Mesangial cell (primary cell): ENCODE results near the gene USP31. TPM values are rescaled to one million over a fixed set of nuclear protein-coding genes. Genes with fewer than 3 reads are reported as not detected.

Experiments
- total RNA-seq: library from RNA; depleted of rRNA; stranded (reverse); fragments of >200 nt; gene quantifications from 2 replicates; pipeline ENCODE4 v1.2.3, GENCODE V29; 2015

Gene USP31, protein sequence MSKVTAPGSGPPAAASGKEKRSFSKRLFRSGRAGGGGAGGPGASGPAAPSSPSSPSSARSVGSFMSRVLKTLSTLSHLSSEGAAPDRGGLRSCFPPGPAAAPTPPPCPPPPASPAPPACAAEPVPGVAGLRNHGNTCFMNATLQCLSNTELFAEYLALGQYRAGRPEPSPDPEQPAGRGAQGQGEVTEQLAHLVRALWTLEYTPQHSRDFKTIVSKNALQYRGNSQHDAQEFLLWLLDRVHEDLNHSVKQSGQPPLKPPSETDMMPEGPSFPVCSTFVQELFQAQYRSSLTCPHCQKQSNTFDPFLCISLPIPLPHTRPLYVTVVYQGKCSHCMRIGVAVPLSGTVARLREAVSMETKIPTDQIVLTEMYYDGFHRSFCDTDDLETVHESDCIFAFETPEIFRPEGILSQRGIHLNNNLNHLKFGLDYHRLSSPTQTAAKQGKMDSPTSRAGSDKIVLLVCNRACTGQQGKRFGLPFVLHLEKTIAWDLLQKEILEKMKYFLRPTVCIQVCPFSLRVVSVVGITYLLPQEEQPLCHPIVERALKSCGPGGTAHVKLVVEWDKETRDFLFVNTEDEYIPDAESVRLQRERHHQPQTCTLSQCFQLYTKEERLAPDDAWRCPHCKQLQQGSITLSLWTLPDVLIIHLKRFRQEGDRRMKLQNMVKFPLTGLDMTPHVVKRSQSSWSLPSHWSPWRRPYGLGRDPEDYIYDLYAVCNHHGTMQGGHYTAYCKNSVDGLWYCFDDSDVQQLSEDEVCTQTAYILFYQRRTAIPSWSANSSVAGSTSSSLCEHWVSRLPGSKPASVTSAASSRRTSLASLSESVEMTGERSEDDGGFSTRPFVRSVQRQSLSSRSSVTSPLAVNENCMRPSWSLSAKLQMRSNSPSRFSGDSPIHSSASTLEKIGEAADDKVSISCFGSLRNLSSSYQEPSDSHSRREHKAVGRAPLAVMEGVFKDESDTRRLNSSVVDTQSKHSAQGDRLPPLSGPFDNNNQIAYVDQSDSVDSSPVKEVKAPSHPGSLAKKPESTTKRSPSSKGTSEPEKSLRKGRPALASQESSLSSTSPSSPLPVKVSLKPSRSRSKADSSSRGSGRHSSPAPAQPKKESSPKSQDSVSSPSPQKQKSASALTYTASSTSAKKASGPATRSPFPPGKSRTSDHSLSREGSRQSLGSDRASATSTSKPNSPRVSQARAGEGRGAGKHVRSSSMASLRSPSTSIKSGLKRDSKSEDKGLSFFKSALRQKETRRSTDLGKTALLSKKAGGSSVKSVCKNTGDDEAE (N-terminal part only)
- total RNA-seq = 8.1 and 9.4 TPM in 2 replicates

DNA sequence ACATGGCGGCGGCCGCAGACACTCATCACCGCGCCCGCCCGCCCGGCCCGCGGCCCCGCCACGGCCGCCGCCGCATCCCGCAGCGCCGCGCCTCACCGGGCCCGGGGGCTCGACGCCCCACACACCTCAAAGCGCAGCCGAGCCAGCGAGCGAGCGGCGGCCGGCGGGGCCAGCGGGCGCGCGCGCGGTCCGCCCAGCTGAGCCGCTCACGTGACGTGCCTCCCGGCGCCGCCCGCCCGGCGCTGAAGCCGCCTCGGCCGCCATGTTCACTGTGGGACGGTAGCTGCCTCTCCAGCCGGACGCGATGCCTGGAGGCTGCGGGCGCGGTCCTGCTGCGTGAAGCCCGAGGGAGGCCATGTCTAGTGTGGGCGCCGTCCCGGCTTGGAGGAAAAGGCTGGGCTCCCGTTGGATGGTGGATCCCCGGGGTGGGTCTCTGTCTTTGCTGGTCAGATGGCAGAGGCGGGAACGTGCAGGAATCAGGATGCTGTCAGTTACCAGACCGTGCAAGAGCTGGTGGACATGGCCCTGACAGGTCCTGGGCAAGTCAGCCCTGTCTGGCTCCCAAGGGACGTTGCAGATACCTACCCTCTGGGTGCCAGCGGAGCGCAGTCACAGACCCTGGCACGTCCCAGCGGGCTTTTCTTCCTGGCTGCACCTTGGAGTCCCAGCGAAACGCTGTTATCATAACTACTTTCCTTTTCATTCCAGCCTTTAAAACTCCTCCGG lies at the start of gene USP31:
TSS of gene USP31 (minus strand) at position 186 of the 726 bp plus-strand sequence. CDS start at position 4, 182 bp downstream.

DNA sequence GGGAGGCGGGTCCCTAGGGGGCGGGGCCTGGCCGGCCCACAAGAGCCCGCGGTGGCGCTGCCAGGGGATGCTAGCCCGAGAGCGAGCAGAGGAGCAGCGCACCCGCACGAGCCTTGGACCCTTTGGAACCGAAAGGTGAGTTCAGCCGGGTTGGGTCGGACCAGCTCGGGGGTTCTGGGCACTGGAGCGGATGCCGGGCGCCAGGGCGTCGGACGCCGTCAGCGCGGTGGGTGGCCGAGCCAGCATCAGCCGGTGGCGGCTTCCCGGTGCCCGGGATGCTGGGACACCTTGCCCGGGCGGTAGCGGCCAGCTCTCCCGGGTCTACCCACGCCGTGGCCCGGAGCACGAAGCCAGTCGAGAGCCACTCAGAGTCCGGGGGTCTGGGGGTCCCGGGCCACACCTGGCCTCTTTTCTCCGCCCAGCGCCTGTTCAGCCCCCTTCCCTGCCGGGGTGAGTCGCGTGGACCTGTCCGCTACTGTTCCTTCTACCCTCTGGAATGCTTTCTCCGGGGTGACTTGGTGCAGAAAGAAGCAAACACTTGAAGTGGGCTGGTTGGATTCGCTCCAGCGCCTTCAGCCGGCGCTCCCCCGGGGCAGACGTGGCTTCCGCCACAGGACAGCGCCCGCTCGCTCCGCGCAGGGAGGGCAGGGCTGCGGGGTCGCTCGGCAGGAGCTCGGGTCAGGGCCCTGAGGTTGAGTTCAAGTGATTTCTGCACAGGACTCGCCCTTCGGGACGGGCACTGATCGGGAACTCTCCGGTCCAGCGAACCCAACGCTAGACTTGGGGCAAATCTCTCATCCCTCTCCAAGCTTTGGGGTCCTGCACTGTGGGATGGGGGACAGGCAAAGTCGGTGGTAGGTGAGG lies 33.7 kb upstream of the USP31 start, which contains the start of gene SCNN1G:
TSS of gene SCNN1G (plus strand) at position 67 of the 864 bp plus-strand sequence. CDS start 3,527 bp downstream, outside the sequence.

Other genes with a start within 250 kb of the USP31 start
- gene SCNN1G, start 33.3 kb upstream of the USP31 start, total RNA-seq = under 0.01 and 0.13 TPM in 2 replicates
- gene SCNN1B, start 152.8 kb upstream of the USP31 start, total RNA-seq = not detected in 2 replicates